ENCODE data around the gene SRCAP. TPM values are rescaled to one million over a fixed set of nuclear protein-coding genes. Genes with fewer than 3 reads are reported as not detected.

SRCAP gene
- 9.4 and 19.0 TPM in 2 replicates for total RNA-seq (2014; rRNA removed; shearing (Covaris generic); ENCODE audit: low replicate concordance)

GRCh38 chr16:30698816-30699614 is at the start of gene SRCAP:
Gene SRCAP (plus strand): TSS chr16:30699171. CDS start chr16:30700825, 1,654 bp downstream.
- in situ Hi-C loops (cut with HindIII; ENCODE audit: low pct_unique_long_range_greater_than_20kb, low sequenced_read_pairs): no loop called here
- DNase-seq (ENCODE audit: low read depth): peak; percentile 89

- in situ Hi-C loops (cut with HindIII; ENCODE audit: low pct_unique_long_range_greater_than_20kb, low sequenced_read_pairs): no loop called here
- DNase-seq (ENCODE audit: low read depth): no peak
These were observed 49.1 kb upstream of the SRCAP start for GRCh38 chr16:30649725-30650368.

- DNase-seq (ENCODE audit: low read depth): peak; percentile 100
- in situ Hi-C loops (cut with HindIII; ENCODE audit: low pct_unique_long_range_greater_than_20kb, low sequenced_read_pairs): no loop called here
These were observed 48.4 kb upstream of the SRCAP start, which contains the start of gene PRR14 for GRCh38 chr16:30650369-30651123. Gene PRR14 (plus strand): TSS chr16:30650960. CDS start chr16:30651646, 686 bp downstream.

GRCh38 chr16:30651124-30652004 is 47.6 kb upstream of the SRCAP start:
- DNase-seq (ENCODE audit: low read depth): peak; percentile 72
- in situ Hi-C loops (cut with HindIII; ENCODE audit: low pct_unique_long_range_greater_than_20kb, low sequenced_read_pairs): no loop called here

- in situ Hi-C loops (cut with HindIII; ENCODE audit: low pct_unique_long_range_greater_than_20kb, low sequenced_read_pairs): no loop called here
- no peak for DNase-seq (ENCODE audit: low read depth)
These were observed 47.0 kb upstream of the SRCAP start for GRCh38 chr16:30652005-30652296.

- no peak for DNase-seq (ENCODE audit: low read depth)
- in situ Hi-C loops (cut with HindIII; ENCODE audit: low pct_unique_long_range_greater_than_20kb, low sequenced_read_pairs): no loop called here
These were observed 46.3 kb upstream of the SRCAP start for GRCh38 chr16:30652718-30653117.

- in situ Hi-C loops (cut with HindIII; ENCODE audit: low pct_unique_long_range_greater_than_20kb, low sequenced_read_pairs): no loop called here
- DNase-seq (ENCODE audit: low read depth): no peak
These were observed 44.1 kb upstream of the SRCAP start for GRCh38 chr16:30654856-30655255.

GRCh38 chr16:30655815-30656347 is 43.1 kb upstream of the SRCAP start:
- no peak for DNase-seq (ENCODE audit: low read depth)
- in situ Hi-C loops (cut with HindIII; ENCODE audit: low pct_unique_long_range_greater_than_20kb, low sequenced_read_pairs): no loop called here

GRCh38 chr16:30656388-30656787 is 42.6 kb upstream of the SRCAP start:
- DNase-seq (ENCODE audit: low read depth): no peak
- in situ Hi-C loops (cut with HindIII; ENCODE audit: low pct_unique_long_range_greater_than_20kb, low sequenced_read_pairs): no loop called here

GRCh38 chr16:30656974-30657865 is 41.8 kb upstream of the SRCAP start:
- DNase-seq (ENCODE audit: low read depth): no peak
- in situ Hi-C loops (cut with HindIII; ENCODE audit: low pct_unique_long_range_greater_than_20kb, low sequenced_read_pairs): no loop called here

- in situ Hi-C loops (cut with HindIII; ENCODE audit: low pct_unique_long_range_greater_than_20kb, low sequenced_read_pairs): no loop called here
- DNase-seq (ENCODE audit: low read depth): peak; percentile 100
These were observed 40.9 kb upstream of the SRCAP start, which contains the start of gene FBRS for GRCh38 chr16:30657866-30658730. Gene FBRS (plus strand): TSS chr16:30658431. CDS start chr16:30659519, 1,088 bp downstream.

- in situ Hi-C loops (cut with HindIII; ENCODE audit: low pct_unique_long_range_greater_than_20kb, low sequenced_read_pairs): no loop called here
- peak; percentile 100 for DNase-seq (ENCODE audit: low read depth)
These were observed 40.1 kb upstream of the SRCAP start for GRCh38 chr16:30658731-30659506.

- peak; percentile 41 for DNase-seq (ENCODE audit: low read depth)
- in situ Hi-C loops (cut with HindIII; ENCODE audit: low pct_unique_long_range_greater_than_20kb, low sequenced_read_pairs): no loop called here
These were observed 39.2 kb upstream of the SRCAP start for GRCh38 chr16:30659507-30660423.

All from Caki2 (cell line).